GM19455 (cell line): ENCODE data around the gene IMPG1.

Experiments
- ATAC-seq: cut with Tn5 transposase; IDR thresholded peaks from one replicate; pipeline ENCODE4 v1.9.1; 2021; ENCODE audit not compliant: unreplicated experiment

The IMPG1 gene, protein sequence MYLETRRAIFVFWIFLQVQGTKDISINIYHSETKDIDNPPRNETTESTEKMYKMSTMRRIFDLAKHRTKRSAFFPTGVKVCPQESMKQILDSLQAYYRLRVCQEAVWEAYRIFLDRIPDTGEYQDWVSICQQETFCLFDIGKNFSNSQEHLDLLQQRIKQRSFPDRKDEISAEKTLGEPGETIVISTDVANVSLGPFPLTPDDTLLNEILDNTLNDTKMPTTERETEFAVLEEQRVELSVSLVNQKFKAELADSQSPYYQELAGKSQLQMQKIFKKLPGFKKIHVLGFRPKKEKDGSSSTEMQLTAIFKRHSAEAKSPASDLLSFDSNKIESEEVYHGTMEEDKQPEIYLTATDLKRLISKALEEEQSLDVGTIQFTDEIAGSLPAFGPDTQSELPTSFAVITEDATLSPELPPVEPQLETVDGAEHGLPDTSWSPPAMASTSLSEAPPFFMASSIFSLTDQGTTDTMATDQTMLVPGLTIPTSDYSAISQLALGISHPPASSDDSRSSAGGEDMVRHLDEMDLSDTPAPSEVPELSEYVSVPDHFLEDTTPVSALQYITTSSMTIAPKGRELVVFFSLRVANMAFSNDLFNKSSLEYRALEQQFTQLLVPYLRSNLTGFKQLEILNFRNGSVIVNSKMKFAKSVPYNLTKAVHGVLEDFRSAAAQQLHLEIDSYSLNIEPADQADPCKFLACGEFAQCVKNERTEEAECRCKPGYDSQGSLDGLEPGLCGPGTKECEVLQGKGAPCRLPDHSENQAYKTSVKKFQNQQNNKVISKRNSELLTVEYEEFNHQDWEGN

DNA sequence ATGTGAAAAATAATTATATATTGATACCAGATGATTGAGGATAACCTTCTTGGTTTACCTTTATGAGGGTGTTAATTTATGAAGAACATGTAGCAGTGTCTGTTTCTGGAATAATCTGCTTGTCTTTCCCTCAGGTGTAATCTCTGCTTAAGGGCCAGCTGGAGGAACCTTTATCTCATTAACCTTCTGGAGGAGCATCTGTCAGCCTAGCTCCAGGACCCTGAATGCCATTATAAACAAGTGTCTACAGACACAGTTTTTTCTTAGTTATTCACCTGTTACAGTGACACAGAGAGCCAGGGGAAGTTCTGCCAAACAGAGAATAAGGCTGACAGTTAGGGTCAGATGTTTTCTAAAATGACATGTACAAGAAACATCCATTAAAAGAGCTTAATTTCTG, at the start of gene IMPG1:
Gene IMPG1, minus strand, starts transcription at position 101 of the 400 bp plus-strand sequence. CDS start 174 bp downstream, outside the sequence.
- ATAC-seq = no peak

DNA sequence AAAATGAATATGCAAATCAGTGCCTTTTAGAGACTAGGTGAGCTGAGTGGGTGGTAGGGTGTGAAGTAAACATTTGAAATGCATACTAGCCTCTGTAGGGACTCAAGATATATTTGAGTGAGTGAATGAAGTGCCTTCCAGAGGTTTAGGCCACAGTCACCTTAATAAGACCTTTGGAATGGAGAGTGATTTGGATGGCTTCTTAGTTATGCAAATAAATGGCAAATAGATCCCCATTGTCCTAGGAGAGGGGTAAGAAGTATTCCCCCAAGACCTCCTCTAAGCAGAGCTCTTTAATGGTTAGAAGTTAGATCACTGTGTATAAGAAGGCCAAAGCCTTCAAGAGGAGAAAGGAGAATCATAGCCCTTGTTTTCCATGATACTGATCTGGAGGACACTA, 47.8 kb upstream of the IMPG1 start:
- no peak for ATAC-seq

DNA sequence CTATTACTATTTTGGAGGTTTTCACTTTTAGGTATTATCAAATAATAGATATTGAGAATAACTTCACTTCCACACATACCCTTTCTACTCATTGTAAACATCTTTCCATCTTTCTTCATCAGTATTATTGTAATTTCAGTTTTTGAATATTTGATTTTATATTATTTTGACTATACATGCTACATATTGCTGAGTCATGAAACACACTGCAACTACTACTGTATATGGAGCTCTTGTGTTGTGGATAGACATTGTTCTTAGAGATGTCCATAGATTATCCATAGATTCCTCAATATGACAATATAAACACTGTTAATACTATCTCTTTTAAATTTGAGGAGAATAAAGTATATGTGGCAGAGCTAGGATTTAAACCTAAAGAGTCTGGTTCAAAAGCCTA, 819 bp upstream of the IMPG1 start:
- no peak for ATAC-seq

DNA sequence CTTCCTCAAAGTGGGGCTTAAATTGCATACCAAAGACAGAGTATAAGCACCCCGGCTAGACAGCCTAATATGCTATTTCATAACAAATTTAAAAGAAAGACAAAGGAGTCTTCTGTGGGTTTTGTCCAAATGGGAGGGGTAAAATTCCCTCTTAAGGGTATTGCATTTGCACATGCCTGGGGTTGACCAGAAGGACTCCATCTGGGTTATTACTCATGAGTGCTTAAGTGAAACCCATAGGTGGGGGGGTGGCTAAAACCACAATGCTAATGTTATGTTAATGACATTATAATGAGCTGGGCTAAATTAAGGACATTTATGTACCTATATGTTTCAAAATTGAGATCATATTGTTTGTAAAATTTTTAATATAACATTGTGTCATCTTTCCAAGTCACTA, 15.0 kb downstream of the IMPG1 start:
- no peak for ATAC-seq

DNA sequence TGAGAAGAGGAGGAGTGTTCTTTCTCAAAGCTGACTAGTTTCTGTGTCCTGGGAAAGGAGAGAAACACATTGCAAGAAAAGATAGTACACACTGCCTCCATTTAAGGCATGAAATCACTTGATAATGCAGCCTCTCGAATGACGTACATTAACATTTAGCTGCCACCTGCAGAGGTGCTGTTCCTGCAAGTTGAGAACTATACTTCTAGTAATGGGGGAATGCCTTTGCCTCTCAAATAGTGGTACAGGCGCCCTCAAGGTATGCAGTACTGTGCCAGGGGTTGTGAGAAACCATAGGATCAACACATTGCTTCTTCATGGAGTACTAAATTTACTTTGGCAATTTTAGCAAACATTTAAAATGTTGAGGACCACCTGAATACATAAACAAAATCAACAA, 20.1 kb downstream of the IMPG1 start:
- no peak for ATAC-seq

DNA sequence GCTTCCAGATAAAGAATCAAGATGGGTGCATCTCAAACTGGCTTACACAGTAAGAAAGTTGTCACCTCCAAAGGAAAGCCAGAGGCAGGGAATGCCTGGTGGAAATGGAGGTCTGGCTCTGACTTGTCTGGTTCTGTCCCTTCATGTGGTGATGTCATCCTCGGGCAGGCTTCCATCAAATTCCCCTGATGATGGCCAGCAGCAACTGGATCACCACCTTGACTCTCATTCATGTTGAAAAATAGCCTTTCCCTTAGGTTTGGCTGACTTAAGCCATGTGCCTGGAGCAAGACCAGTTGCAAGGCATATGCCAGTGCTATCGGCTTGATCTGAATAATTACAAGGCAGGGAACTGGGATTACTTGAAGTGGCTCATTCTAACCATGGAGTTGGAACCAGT, 28.8 kb downstream of the IMPG1 start:
- no peak for ATAC-seq

DNA sequence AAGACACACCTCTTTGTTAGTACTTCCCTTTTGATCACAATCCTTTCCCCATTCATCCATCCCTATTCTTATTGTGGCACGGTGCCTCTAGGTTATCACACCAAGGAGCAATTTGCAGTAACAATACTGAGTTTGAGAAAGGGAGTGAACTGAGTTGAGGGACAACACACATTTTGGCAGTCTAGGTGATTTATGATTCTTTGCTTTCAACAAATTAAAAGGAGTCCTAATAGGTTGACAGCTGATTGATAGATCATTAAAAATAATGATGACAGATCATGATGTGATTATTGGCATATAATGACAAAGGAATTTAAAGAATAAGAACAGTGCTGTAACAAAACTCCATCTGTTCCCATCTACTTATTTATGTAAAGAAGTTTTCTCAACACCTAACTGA, 36.7 kb downstream of the IMPG1 start:
- ATAC-seq = no peak

DNA sequence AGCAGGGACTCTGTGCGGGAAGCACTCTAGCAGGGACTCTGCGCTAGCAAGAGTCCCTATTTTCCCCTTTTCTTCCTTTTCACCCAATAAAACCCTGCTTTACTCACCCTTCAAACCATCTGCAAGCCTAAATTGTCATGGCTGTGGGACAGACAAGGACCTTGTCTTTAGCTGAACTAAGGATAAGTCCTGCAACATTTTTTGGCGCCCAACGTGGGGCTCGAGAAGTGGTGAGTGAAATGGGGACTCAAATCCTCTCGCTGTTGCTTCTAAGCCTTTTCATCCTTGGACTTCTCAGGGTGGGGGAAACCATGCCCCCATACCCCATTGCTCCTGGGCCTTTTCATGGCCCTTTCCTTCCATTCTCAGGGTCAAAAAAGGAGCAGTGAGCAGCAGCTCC, 46.4 kb downstream of the IMPG1 start:
- no peak for ATAC-seq

DNA sequence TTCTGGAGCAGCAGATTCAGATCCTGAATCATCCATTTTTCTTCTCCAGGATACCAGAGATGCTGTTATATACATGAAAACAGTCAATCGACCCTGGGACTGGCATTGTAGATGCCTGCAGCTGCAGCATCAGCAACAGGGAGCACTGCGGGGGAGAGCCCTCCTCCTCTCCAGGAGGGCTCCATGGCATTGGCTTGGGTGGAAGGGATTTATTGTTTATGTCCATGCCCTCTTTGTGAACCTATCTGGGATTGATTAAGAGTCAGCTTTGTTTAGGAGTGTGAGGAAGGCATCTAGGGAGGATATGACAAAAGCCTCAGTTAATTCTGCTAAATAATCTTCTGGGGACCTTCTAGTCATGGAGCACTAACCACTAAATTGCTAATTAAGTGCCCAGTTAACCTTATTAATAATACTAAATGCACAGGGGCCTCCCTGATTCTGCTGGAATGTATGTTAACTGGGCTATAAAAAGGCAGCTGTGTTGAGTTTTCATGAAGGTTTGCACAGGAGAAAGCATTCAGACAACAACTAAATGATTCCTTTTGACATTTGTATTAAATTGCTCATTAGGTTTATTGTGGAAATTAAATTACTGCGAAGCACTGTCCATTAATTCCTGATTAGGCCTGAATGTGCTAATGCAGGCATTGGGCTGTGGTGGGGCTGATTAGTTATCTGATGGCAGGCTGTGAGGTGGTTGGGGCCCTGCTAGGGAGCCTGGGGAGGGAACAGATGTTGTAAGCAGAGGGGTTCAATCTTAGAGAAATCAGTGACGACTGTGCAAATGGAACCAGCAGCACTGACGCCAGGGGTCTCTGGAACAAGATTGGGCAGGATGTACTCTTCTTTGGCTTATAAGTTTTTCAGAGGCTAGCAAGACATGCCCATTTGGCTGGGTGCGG, 57.6 kb downstream of the IMPG1 start:
- ATAC-seq = no peak

DNA sequence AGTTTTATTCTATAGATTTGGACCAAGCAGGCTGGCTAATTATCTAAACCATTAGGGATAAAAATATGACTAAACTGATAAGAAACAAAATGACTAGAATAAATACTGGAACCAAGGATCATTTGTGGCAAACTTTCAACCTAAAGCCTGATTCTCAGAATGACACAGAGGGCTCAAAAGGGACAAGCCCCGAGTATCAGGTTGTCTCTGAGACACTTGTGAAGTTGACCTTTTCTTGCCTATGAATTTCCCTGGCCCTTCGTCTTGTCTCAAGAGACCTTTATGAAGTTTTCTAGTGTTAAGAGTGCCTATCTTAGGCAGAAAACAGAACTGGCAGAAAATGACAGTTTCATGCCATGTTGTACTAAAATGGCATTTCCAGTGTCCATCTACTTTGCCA, 68.3 kb downstream of the IMPG1 start:
- no peak for ATAC-seq

DNA sequence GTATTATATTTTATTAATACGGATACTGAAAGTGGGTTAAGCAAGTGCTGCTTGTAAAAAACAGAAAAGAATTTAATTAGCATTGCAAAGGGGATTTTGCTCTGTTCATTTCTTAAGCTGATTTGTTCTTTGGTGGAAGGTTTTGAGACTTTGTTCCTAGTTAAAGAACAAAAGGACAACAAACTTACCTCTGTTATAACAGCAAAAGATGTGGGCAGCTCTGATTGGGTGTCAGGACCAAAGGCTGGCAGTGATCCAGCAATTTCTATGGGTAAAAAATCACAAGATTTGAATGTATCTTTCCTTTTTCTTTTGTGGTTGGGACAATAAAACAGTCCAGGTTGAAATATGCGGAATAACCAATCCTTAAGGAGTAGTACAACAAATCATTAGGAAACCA, 68.8 kb downstream of the IMPG1 start:
- ATAC-seq = no peak

DNA sequence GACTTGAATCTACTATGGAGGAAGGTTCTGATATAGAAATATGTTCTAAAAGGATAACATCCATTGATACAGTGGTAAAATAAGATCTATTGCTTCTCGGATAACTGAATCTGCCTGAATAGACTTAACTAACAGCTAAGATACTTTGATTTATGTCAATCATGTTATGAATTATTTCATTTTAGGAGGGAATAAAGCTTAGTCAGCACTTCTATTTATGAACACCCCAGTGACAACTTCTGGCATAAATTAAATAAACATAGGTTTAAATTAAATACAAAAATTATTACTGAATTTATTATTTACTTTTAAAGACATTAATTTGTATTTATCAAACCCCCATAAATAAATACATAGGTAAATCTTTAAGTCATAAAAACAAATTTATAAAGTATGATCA, 69.3 kb downstream of the IMPG1 start:
- no peak for ATAC-seq

DNA sequence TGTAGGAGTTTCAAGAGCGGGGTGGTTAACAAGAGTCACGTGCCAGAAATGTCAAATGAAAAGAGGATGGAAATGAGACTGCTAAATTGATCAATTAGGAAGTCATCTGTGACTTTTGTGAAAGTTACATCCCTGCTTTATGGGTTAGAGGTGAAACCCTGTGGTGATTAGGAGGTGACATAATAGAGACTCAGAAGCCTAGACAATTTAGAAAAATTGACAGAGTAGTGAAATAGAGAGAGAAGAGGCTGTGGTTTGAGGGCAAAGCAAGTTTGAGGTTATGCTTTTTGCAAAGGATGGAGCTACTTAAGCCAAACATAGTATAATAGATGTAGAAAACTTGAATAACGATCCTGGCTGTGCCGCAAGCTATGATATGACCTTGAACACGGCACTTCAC, 71.8 kb downstream of the IMPG1 start:
- no peak for ATAC-seq

DNA sequence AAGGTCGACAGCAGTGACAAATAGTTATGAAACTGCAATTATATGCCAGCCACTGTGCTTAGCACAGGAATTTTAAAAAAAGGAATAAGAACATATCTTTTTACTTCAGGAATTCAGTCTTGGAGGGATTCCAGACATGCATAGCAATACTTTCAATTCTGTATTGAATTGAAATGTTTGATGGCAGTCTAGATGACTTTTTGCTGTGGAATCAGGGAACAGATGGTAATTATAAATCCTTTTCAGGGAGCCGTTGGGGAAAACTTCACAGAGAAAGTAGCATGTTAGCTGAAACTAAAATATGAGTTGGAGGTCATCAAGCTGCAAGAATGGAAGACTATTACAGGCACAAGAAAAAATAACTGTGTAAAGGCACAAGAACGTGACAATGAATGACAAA, 74.8 kb downstream of the IMPG1 start:
- no peak for ATAC-seq

DNA sequence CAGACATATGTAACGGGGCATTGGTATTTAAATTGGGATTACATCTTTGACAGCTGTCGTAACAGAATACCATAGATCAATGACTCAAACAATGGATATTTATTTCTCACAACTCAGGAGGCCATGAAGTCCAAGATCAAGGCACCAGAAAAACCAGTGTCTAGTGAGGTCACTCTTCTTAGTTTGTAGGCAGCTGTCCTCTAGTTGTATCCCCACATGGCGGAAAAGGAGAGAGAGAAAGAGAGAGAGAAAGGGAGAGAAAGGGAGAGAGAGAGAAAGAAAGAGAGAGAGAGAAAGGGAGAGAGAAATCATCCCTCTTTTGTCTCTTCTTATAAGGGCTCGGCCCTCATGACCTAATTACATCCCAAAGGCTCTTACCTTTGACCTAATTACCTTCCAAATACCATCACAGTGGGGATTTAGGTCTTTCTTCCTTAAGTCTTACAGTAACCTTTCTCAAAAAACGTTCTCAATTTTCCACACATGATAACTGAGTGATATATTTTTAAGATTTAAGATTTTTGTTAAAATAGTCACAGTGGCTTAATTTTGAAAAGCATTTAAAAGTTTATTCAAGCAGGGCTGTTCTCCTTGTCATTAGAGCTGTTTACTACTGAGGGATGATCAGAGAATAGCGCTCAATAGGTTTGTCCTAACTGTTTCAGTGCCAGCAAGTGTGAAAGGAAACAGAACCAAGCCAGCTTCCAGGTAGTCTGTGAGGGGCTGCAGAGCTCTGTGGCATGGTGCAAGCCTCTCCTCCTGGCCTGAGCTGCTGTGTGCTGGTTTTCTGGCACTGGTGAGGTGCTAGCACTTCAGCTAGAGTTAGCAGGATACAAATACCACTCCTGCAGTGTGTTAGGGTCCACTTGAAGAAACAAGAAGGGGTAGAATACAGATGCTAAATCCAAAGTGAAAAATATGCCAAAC, 79.0 kb downstream of the IMPG1 start:
- no peak for ATAC-seq

DNA sequence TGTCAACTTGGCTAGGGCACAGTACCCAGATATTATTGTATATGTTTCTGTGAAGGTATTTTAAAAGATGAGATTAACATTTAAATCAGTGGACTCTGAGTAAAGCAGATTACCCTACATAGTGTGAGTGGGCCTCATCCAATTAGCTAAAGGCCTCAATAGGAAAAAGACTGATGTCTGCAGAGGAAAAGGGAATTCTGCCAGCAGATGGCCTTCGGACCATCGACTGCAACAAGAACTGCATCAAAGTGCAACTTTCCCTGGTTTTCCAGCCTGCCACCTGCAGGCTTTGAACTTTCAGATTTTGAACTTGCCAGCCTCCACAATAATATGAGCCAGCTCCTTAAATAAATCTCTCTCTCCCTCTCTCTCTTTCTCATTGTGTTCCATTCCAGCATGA, 80.5 kb downstream of the IMPG1 start:
- no peak for ATAC-seq

DNA sequence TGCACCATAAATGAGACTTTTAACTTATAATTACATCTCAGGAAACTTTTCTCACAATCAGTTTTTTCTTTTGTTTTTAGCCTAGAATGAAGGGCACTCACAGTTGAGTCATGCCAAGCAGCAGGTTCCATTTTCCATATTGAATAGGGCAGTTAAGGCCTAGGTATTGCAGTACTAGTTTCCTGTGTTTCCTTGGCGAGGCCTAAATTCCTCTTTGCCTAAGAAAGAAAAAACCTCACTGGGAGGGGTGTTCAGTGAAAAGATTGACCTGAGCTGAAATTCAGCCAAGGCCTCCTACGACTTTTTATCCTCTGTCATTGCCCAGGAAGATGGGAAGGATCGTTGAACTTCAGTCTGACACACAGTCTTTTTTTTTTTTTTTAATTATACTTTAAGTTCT, 85.5 kb downstream of the IMPG1 start:
- no peak for ATAC-seq

DNA sequence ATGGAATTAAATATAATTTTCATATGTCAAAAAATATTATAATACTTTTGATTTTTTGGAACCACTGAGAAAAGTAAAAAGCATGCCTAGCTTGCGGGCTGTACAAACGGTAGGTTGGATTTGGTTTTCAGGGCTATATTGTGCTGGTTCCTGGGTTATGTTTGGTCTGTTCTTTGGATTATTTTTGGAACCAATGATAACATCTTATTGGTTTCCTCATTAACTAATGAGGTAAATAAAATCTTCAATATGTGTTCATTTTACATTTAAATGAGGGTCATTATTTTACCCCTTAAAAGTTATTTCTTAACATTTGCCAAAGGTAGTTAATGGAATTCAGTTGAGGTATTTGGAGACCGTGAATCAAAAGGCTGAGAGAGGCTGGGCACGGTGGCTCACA, 96.6 kb downstream of the IMPG1 start:
- no peak for ATAC-seq

DNA sequence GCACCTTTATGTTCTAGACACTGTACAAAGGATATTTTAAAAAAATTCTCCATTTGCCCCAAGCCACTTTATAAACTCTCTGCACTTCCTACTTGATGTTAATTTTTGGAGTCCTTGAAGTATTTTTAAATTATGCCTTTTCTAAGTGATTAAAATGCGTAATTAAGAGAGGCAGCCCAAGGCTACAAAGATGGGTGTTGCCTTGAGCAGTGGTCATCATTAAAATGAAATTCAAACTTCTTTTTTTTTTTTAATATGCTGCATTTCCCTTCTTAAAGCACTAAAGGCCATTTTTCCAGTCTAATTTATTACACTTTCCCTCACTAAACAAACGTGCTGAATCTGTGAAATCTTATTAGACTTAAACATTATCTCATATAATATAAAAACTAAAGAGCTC, 102.4 kb downstream of the IMPG1 start:
- ATAC-seq = no peak

DNA sequence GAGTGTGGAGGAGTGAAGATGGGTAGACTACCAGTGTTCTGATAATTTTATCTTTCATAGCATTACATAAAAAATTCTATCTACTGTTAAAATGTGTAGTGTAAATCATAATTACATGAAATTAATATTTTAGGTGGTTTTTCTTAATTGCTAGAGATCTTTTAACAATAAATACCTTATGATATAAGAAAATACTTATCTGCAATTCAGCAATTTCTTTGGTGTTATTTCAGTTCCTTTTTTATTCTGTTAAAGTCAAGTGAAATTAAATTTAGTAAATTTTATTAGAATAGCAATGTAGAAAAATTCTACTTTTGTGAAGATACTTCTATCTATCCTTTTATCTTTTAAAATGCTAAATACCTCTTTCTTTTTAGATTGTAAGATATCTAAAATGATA, 104.3 kb downstream of the IMPG1 start:
- no peak for ATAC-seq
